Mesenchymal stem cell (in vitro differentiated cells and primary cell): Measurements from ENCODE around the gene DCAF7.

Experiments
- DNase-seq: peaks from one replicate; pipeline ENCODE4 v3.0.0-alpha.2; 2013
- H2AFZ ChIP-seq: one replicate; pipeline ENCODE4 v1.6.1; 2013; ENCODE audit warnings: low read depth, mild to moderate bottlenecking, control low read depth, inconsistent platforms, low read length, moderate library complexity
- H2AK5ac ChIP-seq: 2 replicates; pipeline ENCODE4 v1.6.1; 2013; ENCODE audit warnings: low read length, moderate library complexity, mild to moderate bottlenecking, inconsistent platforms; ENCODE audit not compliant: severe bottlenecking
- H2BK120ac ChIP-seq: one replicate; pipeline ENCODE4 v1.6.1; 2013; ENCODE audit warnings: low read depth, mild to moderate bottlenecking, inconsistent platforms, low read length, moderate library complexity
- H2BK12ac ChIP-seq, 2 experiments: one replicate each; pipeline ENCODE4 v1.6.1; 2013; ENCODE audit warnings: inconsistent platforms in 2 of 2, low read length in 2 of 2, mild to moderate bottlenecking in 2 of 2, moderate library complexity in 2 of 2, control low read depth in 1 of 2
- H2BK15ac ChIP-seq: one replicate; pipeline ENCODE4 v1.6.1; 2013; ENCODE audit warnings: mild to moderate bottlenecking, low read depth, inconsistent platforms; ENCODE audit not compliant: poor library complexity, severe bottlenecking
- H2BK5ac ChIP-seq: 2 replicates; pipeline ENCODE4 v1.6.1; 2013; ENCODE audit warnings: low read depth, mild to moderate bottlenecking, low read length, control low read depth, inconsistent platforms; ENCODE audit not compliant: poor library complexity, severe bottlenecking
- H3K14ac ChIP-seq, 2 experiments: one replicate each; pipeline ENCODE4 v1.6.1; 2013; ENCODE audit warnings: inconsistent platforms in 2 of 2, low read length in 2 of 2, control low read depth in 1 of 2, mild to moderate bottlenecking in 1 of 2, moderate library complexity in 1 of 2
- H3K18ac ChIP-seq, 2 experiments: one replicate each; pipeline ENCODE4 v1.6.1; 2013; ENCODE audit warnings: inconsistent platforms in 2 of 2, low read length in 2 of 2, control low read depth in 1 of 2, low read depth in 1 of 2, mild to moderate bottlenecking in 1 of 2
- H3K23ac ChIP-seq, 2 experiments: one replicate each; pipeline ENCODE4 v1.6.1; 2013; ENCODE audit warnings: inconsistent platforms in 2 of 2, low read length in 2 of 2, mild to moderate bottlenecking in 2 of 2, moderate library complexity in 2 of 2, control low read depth in 1 of 2
- H3K27ac ChIP-seq: 2 replicates; pipeline ENCODE4 v1.5.1; 2013; ENCODE audit warnings: mild to moderate bottlenecking, moderate library complexity, low read length, control low read depth, inconsistent platforms; ENCODE audit not compliant: poor library complexity, severe bottlenecking
- H3K27me3 ChIP-seq, 2 experiments: 2 replicates each; pipeline versions ENCODE4 v1.6.1 to v1.7.0; 2013; ENCODE audit warnings: low read length in 2 of 2, mild to moderate bottlenecking in 2 of 2, moderate library complexity in 2 of 2, control low read depth in 1 of 2, inconsistent platforms in 1 of 2; ENCODE audit not compliant: control insufficient read depth in 1 of 2, insufficient read depth in 1 of 2
- H3K36me3 ChIP-seq, 2 experiments: 2 replicates each; pipeline versions ENCODE4 v1.6.1 to v1.7.0; 2013; ENCODE audit warnings: low read length in 2 of 2, control low read depth in 1 of 2, inconsistent platforms in 1 of 2, low read depth in 1 of 2, mild to moderate bottlenecking in 1 of 2; ENCODE audit not compliant: insufficient read depth in 2 of 2, control insufficient read depth in 1 of 2
- H3K4ac ChIP-seq, 2 experiments: one replicate each; pipeline ENCODE4 v1.6.1; 2013; ENCODE audit warnings: inconsistent platforms in 2 of 2, low read length in 2 of 2, mild to moderate bottlenecking in 2 of 2, moderate library complexity in 2 of 2, control low read depth in 1 of 2, low read depth in 1 of 2
- H3K4me1 ChIP-seq: 2 replicates; pipeline ENCODE4 v1.6.1; 2013; ENCODE audit warnings: low read depth, low read length, control low read depth; ENCODE audit not compliant: control insufficient read depth, insufficient read depth
- H3K4me2 ChIP-seq: 2 replicates; pipeline ENCODE4 v1.6.1; 2013; ENCODE audit warnings: low read length, mild to moderate bottlenecking, inconsistent platforms; ENCODE audit not compliant: poor library complexity, severe bottlenecking
- H3K4me3 ChIP-seq, 2 experiments: 2 replicates each; pipeline versions ENCODE4 v1.5.1 to v1.7.0; 2013; ENCODE audit warnings: low read length in 2 of 2, mild to moderate bottlenecking in 2 of 2, control low read depth in 1 of 2, low read depth in 1 of 2; ENCODE audit not compliant: insufficient read depth in 1 of 2
- H3K79me1 ChIP-seq: replicated peaks from 2 replicates; pipeline ENCODE4 v1.6.1; 2013; ENCODE audit warnings: mild to moderate bottlenecking, control low read depth, low read length, inconsistent platforms; ENCODE audit not compliant: poor library complexity, severe bottlenecking
- H3K9ac ChIP-seq: 2 replicates; pipeline ENCODE4 v1.7.0; 2013; ENCODE audit warnings: mild to moderate bottlenecking, low read length, moderate library complexity
- H3K9me3 ChIP-seq: 2 replicates; pipeline ENCODE4 v1.7.0; 2013; ENCODE audit warnings: mild to moderate bottlenecking, low read length; ENCODE audit not compliant: control insufficient read depth
- H4K8ac ChIP-seq: one replicate; pipeline ENCODE4 v1.6.1; 2013; ENCODE audit warnings: inconsistent platforms, mild to moderate bottlenecking, low read length, moderate library complexity
- H4K91ac ChIP-seq: one replicate; pipeline ENCODE4 v1.6.1; 2013; ENCODE audit warnings: mild to moderate bottlenecking, low read length, inconsistent platforms
- WGBS: methylation state at CpG from one replicate; pipeline ENCODE4 v1.1.7; 2013; ENCODE audit warnings: mixed read lengths; 5-methylcytosine and 5-hydroxymethylcytosine counted together

DCAF7 gene

DNA sequence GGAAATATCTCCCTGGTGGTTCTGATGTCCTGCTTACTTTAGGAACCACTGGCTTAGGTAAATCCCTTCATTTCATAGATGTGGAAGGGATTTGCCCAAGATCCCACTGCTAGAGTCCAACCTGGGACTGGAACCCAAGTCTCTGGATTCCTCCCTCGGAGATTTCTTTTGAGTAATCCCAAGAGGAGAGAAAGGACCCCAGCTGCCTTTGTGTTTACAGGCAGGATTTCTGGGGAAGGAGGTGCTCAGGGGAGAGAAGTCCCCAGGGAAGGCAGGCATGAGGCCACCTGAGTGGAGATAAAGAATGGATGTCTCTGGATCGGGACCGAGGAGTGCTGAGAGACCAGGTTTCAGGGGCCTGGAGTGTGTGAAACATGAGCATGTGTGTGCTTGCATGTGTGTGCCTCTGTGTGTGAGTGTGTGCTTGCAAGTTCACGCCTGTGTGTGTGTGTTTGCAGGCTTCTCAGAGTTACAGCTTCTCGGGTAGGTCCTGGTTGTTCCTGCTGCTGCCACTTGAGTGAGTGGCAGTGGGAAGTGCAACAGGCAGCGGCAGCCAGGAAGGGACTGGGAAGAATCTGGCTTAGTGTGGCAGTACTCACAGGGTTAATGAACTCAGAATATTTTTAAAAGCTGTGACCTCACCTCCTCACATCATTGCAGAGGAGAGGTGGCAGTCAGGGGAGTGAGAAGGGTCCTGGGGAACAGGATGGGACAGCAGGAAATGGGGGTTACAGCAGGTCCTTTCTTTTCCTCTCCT lies 24.9 kb upstream of the DCAF7 start:
- H3K4me1 ChIP-seq = peaks cover 14% of the 10 kb centered on the region
- no peak overlapping the region for H4K91ac ChIP-seq
- no peak overlapping the region for H3K18ac ChIP-seq
- no peak overlapping the region for H4K8ac ChIP-seq
- H3K36me3 ChIP-seq = no peaks in the 10 kb centered on the region
- no peak overlapping the region for H2BK15ac ChIP-seq
- peak overlapping the region in 1 of 2 experiments; percentile 9 for H3K23ac ChIP-seq
- H3K4me3 ChIP-seq = no peak overlapping the region
- WGBS = 75% methylated on average over 6 of the region's 6 CpGs
- H3K14ac ChIP-seq = no peak overlapping the region
- H2BK5ac ChIP-seq = no peak overlapping the region
- H3K27ac ChIP-seq = no peak overlapping the region
- no peak overlapping the region for H2BK120ac ChIP-seq
- no peak overlapping the region for H3K4me2 ChIP-seq
- H3K79me1 ChIP-seq = no peaks in the 10 kb centered on the region
- H3K27me3 ChIP-seq = peaks cover 57 to 68% of the 10 kb centered on the region in 2 experiments
- no peak overlapping the region for H2AFZ ChIP-seq
- H3K4ac ChIP-seq = no peak overlapping the region
- DNase-seq = no peak
- no peak overlapping the region for H2AK5ac ChIP-seq
- H3K9ac ChIP-seq = no peak overlapping the region
- H3K9me3 ChIP-seq = no peaks in the 10 kb centered on the region
- H2BK12ac ChIP-seq = no peak overlapping the region

DNA sequence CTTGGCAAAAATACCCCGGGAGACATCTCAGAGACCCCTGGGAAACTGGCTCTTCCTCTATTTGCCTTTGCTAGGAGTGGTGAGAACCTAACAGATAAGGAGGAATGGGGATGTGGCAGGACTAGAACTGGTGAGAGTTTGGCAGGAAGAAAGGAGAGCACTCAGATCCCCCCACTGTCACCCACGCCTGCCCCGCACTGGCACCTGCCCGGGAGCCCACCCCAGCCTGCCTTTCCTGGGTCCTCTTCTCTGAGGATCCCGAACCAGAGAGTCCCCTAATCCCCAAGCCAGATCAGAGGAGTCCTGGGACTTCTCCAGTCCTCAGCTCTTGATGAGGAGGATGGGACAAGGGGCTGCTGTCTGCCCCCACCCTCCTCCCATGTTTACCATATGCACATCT lies 23.4 kb upstream of the DCAF7 start:
- H2AFZ ChIP-seq = no peak overlapping the region
- no peak overlapping the region for H3K4me2 ChIP-seq
- no peaks in the 10 kb centered on the region for H3K79me1 ChIP-seq
- H2BK12ac ChIP-seq = no peak overlapping the region
- no peak overlapping the region for H4K8ac ChIP-seq
- no peak overlapping the region for H3K18ac ChIP-seq
- H3K36me3 ChIP-seq = no peaks in the 10 kb centered on the region
- H2BK120ac ChIP-seq = no peak overlapping the region
- H3K27me3 ChIP-seq = peaks cover 57 to 58% of the 10 kb centered on the region in 2 experiments
- H3K4me3 ChIP-seq = no peak overlapping the region
- no peak overlapping the region for H3K9ac ChIP-seq
- no peak overlapping the region for H4K91ac ChIP-seq
- no peak overlapping the region for H3K4ac ChIP-seq
- no peaks in the 10 kb centered on the region for H3K9me3 ChIP-seq
- WGBS = 86% methylated on average over 1 of the region's 5 CpGs
- peaks cover 8% of the 10 kb centered on the region for H3K4me1 ChIP-seq
- DNase-seq = no peak
- no peak overlapping the region for H2AK5ac ChIP-seq
- H3K27ac ChIP-seq = no peak overlapping the region
- no peak overlapping the region for H2BK15ac ChIP-seq
- no peak overlapping the region for H2BK5ac ChIP-seq
- no peak overlapping the region for H3K14ac ChIP-seq
- no peak overlapping the region for H3K23ac ChIP-seq

- Histone ChIP-seq H3K4me1 (peaks cover 5% of the 10 kb centered on the region), H2BK5ac (no peak overlapping the region), H3K9me3 (no peaks in the 10 kb centered on the region), H2BK15ac (no peak overlapping the region), H3K27me3 (peaks cover 54 to 70% of the 10 kb centered on the region in 2 experiments), H3K4ac (no peak overlapping the region), H4K8ac (no peak overlapping the region), H3K23ac (no peak overlapping the region), H3K14ac (no peak overlapping the region), H2AK5ac (no peak overlapping the region), H2BK120ac (peak overlapping the region; percentile 7), H2AFZ (no peak overlapping the region), H3K18ac (no peak overlapping the region), H3K36me3 (no peaks in the 10 kb centered on the region), H3K4me3 (no peak overlapping the region), H3K9ac (no peak overlapping the region), H3K79me1 (no peaks in the 10 kb centered on the region), H4K91ac (no peak overlapping the region), H2BK12ac (no peak overlapping the region), H3K27ac (no peak overlapping the region), H3K4me2 (no peak overlapping the region)
- no peak for DNase-seq
- WGBS = 80% methylated on average over 8 of the region's 9 CpGs
Observed at GRCh38 chr17:63528183-63528582, 22.1 kb upstream of the DCAF7 start.

GRCh38 chr17:63529711-63530556 lies 20.3 kb upstream of the DCAF7 start:
- WGBS = 89% methylated on average over 26 of the region's 26 CpGs
- Histone ChIP-seq H2BK5ac (no peak overlapping the region), H3K4me1 (no peaks in the 10 kb centered on the region)

More at GRCh38 chr17:63529711-63530556, 20.3 kb upstream of the DCAF7 start:
- Histone ChIP-seq H3K14ac (no peak overlapping the region), H3K27ac (no peak overlapping the region), H3K27me3 (peaks cover 37 to 62% of the 10 kb centered on the region in 2 experiments), H3K4ac (no peak overlapping the region), H3K79me1 (no peaks in the 10 kb centered on the region), H2BK12ac (peak overlapping the region in 1 of 2 experiments; percentile 61), H4K8ac (no peak overlapping the region), H3K4me3 (no peak overlapping the region), H4K91ac (no peak overlapping the region), H3K9me3 (no peaks in the 10 kb centered on the region), H3K23ac (no peak overlapping the region), H2AFZ (no peak overlapping the region), H3K36me3 (no peaks in the 10 kb centered on the region), H2BK15ac (no peak overlapping the region), H3K18ac (no peak overlapping the region), H2AK5ac (no peak overlapping the region), H3K9ac (no peak overlapping the region), H2BK120ac (no peak overlapping the region), H3K4me2 (no peak overlapping the region)
- no peak for DNase-seq
